H1 (cell line): ENCODE data around the gene CDH12. TPM values are rescaled to one million over a fixed set of nuclear protein-coding genes. Genes with fewer than 3 reads are reported as not detected.

ENCODE experiments used
- CTCF ChIA-PET: fragments of 300-600 bp; sonication (Branson Sonifier 250); formaldehyde crosslinking; loops from one replicate; lab custom pipeline; 2021; ENCODE audit not compliant: partially characterized antibody; lab: Charles Lee
- POLR2A ChIA-PET: fragments of 300-600 bp; sonication (Branson Sonifier 250); formaldehyde crosslinking; loops from one replicate; lab custom pipeline; 2021; ENCODE audit warnings: inconsistent platforms; ENCODE audit not compliant: partially characterized antibody; lab: Charles Lee
- DNase-seq, 2 experiments: peaks; one replicate each; pipeline versions ENCODE4 v3.0.0 to v3.0.0-alpha.2; 2010 to 2022; ENCODE audit warnings: low spot score in 2 of 2, low read depth in 1 of 2, mixed read lengths in 1 of 2
- FAIRE-seq: peaks from 2 replicates; lab custom pipeline; 2011; peaks lifted over from hg19 to GRCh38; lab: Jason Lieb, UNC
- H2AFZ ChIP-seq: 2 replicates; pipeline ENCODE4 v1.8.1; 2012; ENCODE audit warnings: low read length, inconsistent platforms
- H2AK5ac ChIP-seq: 2 replicates; pipeline ENCODE4 v1.6.1; 2013; ENCODE audit warnings: low read depth, low read length
- H2BK120ac ChIP-seq: replicated peaks from 2 replicates; pipeline ENCODE3; 2013; ENCODE audit warnings: low read depth, low read length, inconsistent platforms
- H2BK12ac ChIP-seq: 2 replicates; pipeline ENCODE4 v1.6.1; 2013; ENCODE audit warnings: low read depth, low read length
- H2BK15ac ChIP-seq: 2 replicates; pipeline ENCODE4 v1.6.1; 2013; ENCODE audit warnings: low read length
- H2BK20ac ChIP-seq: 2 replicates; pipeline ENCODE4 v1.6.1; 2013; ENCODE audit warnings: low read length
- H2BK5ac ChIP-seq: 2 replicates; pipeline ENCODE4 v1.6.1; 2013; ENCODE audit warnings: low read depth, low read length
- H3K14ac ChIP-seq: 2 replicates; pipeline ENCODE4 v1.6.1; 2013; ENCODE audit warnings: inconsistent platforms; ENCODE audit not compliant: insufficient read length
- H3K18ac ChIP-seq: 2 replicates; pipeline ENCODE4 v1.6.1; 2013; ENCODE audit warnings: low read length; ENCODE audit errors: extremely low read depth
- H3K23ac ChIP-seq: 2 replicates; pipeline ENCODE4 v1.6.1; 2013; ENCODE audit warnings: inconsistent platforms; ENCODE audit not compliant: insufficient read length
- H3K23me2 ChIP-seq: 2 replicates; pipeline ENCODE4 v1.6.1; 2013; ENCODE audit warnings: low read depth, low read length
- H3K27ac ChIP-seq: 2 replicates; pipeline ENCODE4 v1.6.1; 2011; ENCODE audit warnings: low read depth, low read length, inconsistent platforms
- H3K27me3 ChIP-seq, 4 experiments: replicated peaks in 1 of 4; 1 replicate in 1 of 4; 2 replicates in 3 of 4; pipeline versions ENCODE4 v1.6.1 to v1.8.1; 2011 to 2013; ENCODE audit warnings: low read length in 3 of 4, mild to moderate bottlenecking in 3 of 4, inconsistent platforms in 2 of 4, mixed read lengths in 2 of 4, moderate library complexity in 1 of 4; ENCODE audit not compliant: control insufficient read depth in 3 of 4, insufficient read depth in 3 of 4; ENCODE audit errors: extremely low read depth in 1 of 4
- H3K36me3 ChIP-seq, 4 experiments: 2 replicates each; pipeline versions ENCODE4 v1.6.1 to v1.8.1; 2011 to 2013; ENCODE audit warnings: mild to moderate bottlenecking in 4 of 4, low read length in 3 of 4, moderate library complexity in 2 of 4, control low read depth in 1 of 4, inconsistent platforms in 1 of 4; ENCODE audit not compliant: insufficient read depth in 4 of 4, control insufficient read depth in 2 of 4
- H3K4ac ChIP-seq: replicated peaks from 2 replicates; pipeline ENCODE3; 2013; ENCODE audit warnings: low read length, low read depth, mixed read lengths, inconsistent platforms; ENCODE audit not compliant: insufficient read length
- H3K4me1 ChIP-seq, 4 experiments: replicated peaks in 1 of 4; 1 replicate in 1 of 4; 2 replicates in 3 of 4; pipeline versions ENCODE4 v1.6.1 to v1.8.1; 2011 to 2013; ENCODE audit warnings: low read length in 3 of 4, inconsistent platforms in 2 of 4, mixed read lengths in 1 of 4; ENCODE audit not compliant: insufficient read depth in 4 of 4, control insufficient read depth in 3 of 4
- H3K4me2 ChIP-seq, 2 experiments: 2 replicates each; pipeline versions ENCODE4 v1.6.1 to v1.8.1; 2011 to 2013; ENCODE audit warnings: low read depth in 2 of 2, low read length in 2 of 2, control low read depth in 1 of 2, inconsistent platforms in 1 of 2, mild to moderate bottlenecking in 1 of 2; ENCODE audit not compliant: insufficient read depth in 1 of 2
- H3K4me3 ChIP-seq, 4 experiments: fragments of 200-600, 300-600 bp in 1 of 4; sonication (generic), shearing (Covaris generic), sonication (Bioruptor Twin) in 1 of 4; 2 replicates each; pipeline versions ENCODE4 v1.5.1 to v1.8.1; 2011 to 2016; ENCODE audit warnings: low read length in 4 of 4, low read depth in 3 of 4, control low read depth in 2 of 4, inconsistent platforms in 2 of 4, mild to moderate bottlenecking in 2 of 4, mixed read lengths in 1 of 4, moderate library complexity in 1 of 4; ENCODE audit not compliant: insufficient read depth in 2 of 4; ENCODE audit errors: extremely low read depth in 1 of 4
- H3K56ac ChIP-seq: replicated peaks from 2 replicates; pipeline ENCODE3; 2013; ENCODE audit warnings: low read depth, mild to moderate bottlenecking, mixed read lengths, low read length, inconsistent platforms; ENCODE audit not compliant: insufficient read length
- H3K79me1 ChIP-seq: 2 replicates; pipeline ENCODE4 v1.6.1; 2013; ENCODE audit warnings: low read depth, low read length, control low read depth
- H3K79me2 ChIP-seq, 2 experiments: 2 replicates each; pipeline versions ENCODE4 v1.6.1 to v1.8.1; 2012 to 2013; ENCODE audit warnings: low read length in 2 of 2, mild to moderate bottlenecking in 2 of 2, inconsistent platforms in 1 of 2; ENCODE audit not compliant: insufficient read depth in 2 of 2, control insufficient read depth in 1 of 2
- H3K9ac ChIP-seq, 4 experiments: replicated peaks in 1 of 4; 1 replicate in 1 of 4; 2 replicates in 3 of 4; pipeline versions ENCODE4 v1.6.1 to v1.8.1; 2011 to 2013; ENCODE audit warnings: low read depth in 3 of 4, low read length in 3 of 4, control low read depth in 2 of 4, mild to moderate bottlenecking in 2 of 4, moderate library complexity in 2 of 4, inconsistent platforms in 1 of 4; ENCODE audit errors: extremely low read depth in 1 of 4
- H3K9me3 ChIP-seq, 2 experiments: 2 replicates each; pipeline versions ENCODE4 v1.6.1 to v1.8.1; 2012 to 2013; ENCODE audit warnings: mild to moderate bottlenecking in 2 of 2, moderate library complexity in 2 of 2, control low read depth in 1 of 2, inconsistent platforms in 1 of 2, low read depth in 1 of 2, low read length in 1 of 2, mixed read lengths in 1 of 2; ENCODE audit not compliant: insufficient read depth in 2 of 2
- H4K20me1 ChIP-seq, 2 experiments: replicated peaks in 1 of 2; 2 replicates each; pipeline versions ENCODE3 to v1.8.1; 2011 to 2013; ENCODE audit warnings: inconsistent platforms in 2 of 2, low read length in 2 of 2, mild to moderate bottlenecking in 1 of 2; ENCODE audit not compliant: insufficient read depth in 2 of 2, control insufficient read depth in 1 of 2
- H4K5ac ChIP-seq: 2 replicates; pipeline ENCODE4 v1.6.1; 2013; ENCODE audit warnings: low read length, low read depth, mixed read lengths, inconsistent platforms; ENCODE audit not compliant: insufficient read length
- H4K8ac ChIP-seq: 2 replicates; pipeline ENCODE4 v1.8.0; 2013; ENCODE audit warnings: mild to moderate bottlenecking, moderate library complexity, low read length, inconsistent platforms; ENCODE audit not compliant: insufficient read depth; ENCODE audit errors: extremely low read depth
- H4K91ac ChIP-seq: replicated peaks from 2 replicates; pipeline ENCODE3; 2013; ENCODE audit warnings: low read length, mixed read lengths, inconsistent platforms; ENCODE audit not compliant: insufficient read length
- CTCF ChIP-seq, 3 experiments: IDR thresholded peaks; 1 replicate in 2 of 3; 2 replicates in 1 of 3; pipeline versions ENCODE4 v1.5.1 to v1.6.1; 2011; ENCODE audit warnings: low read length in 3 of 3, mild to moderate bottlenecking in 3 of 3, inconsistent platforms in 2 of 3, low read depth in 1 of 3, moderate library complexity in 1 of 3; ENCODE audit not compliant: insufficient read depth in 1 of 3; ENCODE audit errors: control extremely low read depth in 1 of 3
- RAD21 ChIP-seq, 2 experiments: IDR thresholded peaks in 1 of 2; conservative IDR thresholded peaks in 1 of 2; 2 replicates each; pipeline ENCODE4 v1.6.1; 2011; ENCODE audit warnings: low read depth in 2 of 2, low read length in 2 of 2, improper control_type of control experiment in 1 of 2, inconsistent platforms in 1 of 2, mild to moderate bottlenecking in 1 of 2, moderate library complexity in 1 of 2
- USF2 ChIP-seq: IDR thresholded peaks from 2 replicates; pipeline ENCODE4 v1.6.1; 2011; ENCODE audit warnings: low read length, improper control_type of control experiment
- WGBS, 2 experiments: shearing (Covaris generic) in 1 of 2; methylation state at CpG; one replicate each; pipeline versions ENCODE4 v1.1.6 to v1.1.7; 2013 to 2015; ENCODE audit warnings: low lambda C conversion rate in 2 of 2, mixed read lengths in 2 of 2, inconsistent platforms in 1 of 2, low coverage in 1 of 2, missing lambda C conversion rate in 1 of 2; ENCODE audit not compliant: insufficient replicate concordance in 2 of 2, insufficient coverage in 1 of 2, insufficient read length in 1 of 2; ENCODE audit errors: extremely low coverage in 1 of 2, missing lambda C conversion rate in 1 of 2; 5-methylcytosine and 5-hydroxymethylcytosine counted together
- polyA plus RNA-seq, 7 experiments: library from polyadenylated mRNA; depleted of rRNA in 3 of 7; stranded (reverse) in 5 of 7; unstranded in 2 of 7; fragments of >200 nt in 5 of 7; fragments of 200-250 nt in 2 of 7; gene quantifications; 1 replicate in 5 of 7; 2 replicates in 1 of 7; 4 replicates in 1 of 7; pipeline versions ENCODE4 v1.2.1 to v1.2.3, GENCODE V29; 2011 to 2013; ENCODE audit warnings: missing spikeins in 2 of 7, mixed read lengths in 2 of 7
- total RNA-seq: library from RNA; stranded (reverse); fragmentation: NEBNext Ultra II Directional; extraction: Animal tissue kit (Norgen Biotek cat#: 25700); gene quantifications from 2 replicates; pipeline ENCODE4 v1.2.1, GENCODE V29; 2021

Gene CDH12
- total and polyA plus RNA-seq, 2 of the 8 experiments (the other 6 are each of a cell fraction or from before 2014, with no cell fraction given), result 0.03 TPM; not detected in 1

GRCh38 chr5:22708770-22709328, 144.3 kb downstream of the CDH12 start:
- CTCF ChIA-PET, result interaction anchor here (0.8 to 2.1 kb wide), 11 partner anchors 9 to 469 kb away, joined by 3 to 13 read pairs (median 4); no protein-coding TSS in a partner anchor
- Histone ChIP-seq H3K4ac (no peak overlapping the region), H2AFZ (no peak overlapping the region), H3K14ac (no peak overlapping the region), H3K56ac (no peak overlapping the region), H4K5ac (no peak overlapping the region), H2BK120ac (no peak overlapping the region), H2BK20ac (no peak overlapping the region), H3K27ac (no peak overlapping the region), H4K20me1 (no peaks in the 10 kb centered on the region), H4K91ac (no peak overlapping the region), H3K23me2 (no peaks in the 10 kb centered on the region), H2BK15ac (no peak overlapping the region), H2BK5ac (no peak overlapping the region), H3K9me3 (no peaks in the 10 kb centered on the region), H2BK12ac (no peak overlapping the region), H4K8ac (no peak overlapping the region), H3K36me3 (no peaks in the 10 kb centered on the region), H3K9ac (no peak overlapping the region), H3K4me1 (no peaks in the 10 kb centered on the region), H3K4me2 (no peak overlapping the region), H3K79me2 (no peaks in the 10 kb centered on the region), H3K18ac (no peak overlapping the region), H3K79me1 (no peaks in the 10 kb centered on the region), H2AK5ac (no peak overlapping the region), H3K4me3 (no peak overlapping the region), H3K27me3 (no peaks in the 10 kb centered on the region), H3K23ac (no peak overlapping the region)
- peak; percentile 6 to 47 (median 28) for TF ChIP-seq CTCF (IDR thresholded peaks at IDR 0.05; ENCODE audit: control extremely low read depth in 1 of 3, insufficient read depth in 1 of 3, low read depth in 1 of 3, low read length in 3 of 3)
- TF ChIP-seq USF2, result no peak
- peak; percentile 41 to 55 for TF ChIP-seq RAD21 (IDR thresholded peaks at IDR 0.05 in 1 of 2, conservative IDR thresholded peaks at IDR 0.05 in 1 of 2; ENCODE audit: low read depth in 2 of 2, low read length in 2 of 2)
- POLR2A ChIA-PET, result no interaction called here
- DNase-seq (peak; percentile 13 to 59), FAIRE-seq (no peak)
- 80% methylated on average over 9 of the region's 9 CpGs; no CpG with 5 or more reads in 1 of the 2 experiments for WGBS, 2 experiments
